IMR-90 (cell line): ENCODE data around the gene PRLR. TPM values are rescaled to one million over a fixed set of nuclear protein-coding genes. Genes with fewer than 3 reads are reported as not detected.

Source experiments
- ATAC-seq: fragments of 200-7000 bp; cut with Tn5 transposase; 2 replicates; pipeline ENCODE4 v1.9.1; 2020; ENCODE audit warnings: low read depth, mild to moderate bottlenecking, moderate library complexity
- BruUV-seq: library from RNA; stranded (reverse); fragments of 400-500 nt; replicated peaks from 2 replicates; lab custom pipeline; 2021; lab: Mats Ljungman, UMichigan
- CTCF ChIA-PET: fragments of 300-600 bp; formaldehyde crosslinking; extraction: SDS; loops from one replicate; lab custom pipeline; 2021; ENCODE audit warnings: antibody characterized with exemption; lab: Yijun Ruan, JAX
- POLR2A ChIA-PET: fragments of 300-600 bp; sonication (Branson Sonifier 250); formaldehyde crosslinking; loops from one replicate; lab custom pipeline; 2022; ENCODE audit warnings: antibody characterized with exemption; ENCODE audit not compliant: unreplicated experiment; lab: Charles Lee
- DNase-seq: peaks from one replicate; pipeline ENCODE4 v3.0.0; 2013
- H2AFZ ChIP-seq: replicated peaks from 2 replicates; pipeline ENCODE3; 2013; ENCODE audit warnings: low read length, mild to moderate bottlenecking; ENCODE audit not compliant: poor library complexity
- H2AK5ac ChIP-seq: 2 replicates; pipeline ENCODE4 v1.6.1; 2013; ENCODE audit warnings: low read depth, low read length, inconsistent platforms
- H2AK9ac ChIP-seq: replicated peaks from 2 replicates; pipeline ENCODE3; 2013; ENCODE audit warnings: mild to moderate bottlenecking, low read depth, low read length, moderate library complexity; ENCODE audit not compliant: poor library complexity
- H2BK120ac ChIP-seq: 2 replicates; pipeline ENCODE4 v1.6.1; 2013; ENCODE audit warnings: low read depth, low read length, inconsistent platforms
- H2BK15ac ChIP-seq: 3 replicates; pipeline ENCODE4 v1.6.1; 2013; ENCODE audit warnings: low read depth, low read length, inconsistent platforms
- H2BK20ac ChIP-seq: 2 replicates; pipeline ENCODE4 v1.6.1; 2013; ENCODE audit warnings: low read depth, mild to moderate bottlenecking, inconsistent platforms, low read length, moderate library complexity
- H2BK5ac ChIP-seq: 2 replicates; pipeline ENCODE4 v1.6.1; 2013; ENCODE audit warnings: mild to moderate bottlenecking, low read depth, low read length, inconsistent platforms; ENCODE audit not compliant: poor library complexity, severe bottlenecking
- H3K14ac ChIP-seq: replicated peaks from 2 replicates; pipeline ENCODE4 v1.6.1; 2013; ENCODE audit warnings: low read depth, low read length, inconsistent platforms
- H3K18ac ChIP-seq: 2 replicates; pipeline ENCODE4 v1.6.1; 2013; ENCODE audit warnings: low read depth, low read length, control low read depth
- H3K23ac ChIP-seq: 2 replicates; pipeline ENCODE4 v1.6.1; 2013; ENCODE audit warnings: low read depth, low read length, inconsistent platforms
- H3K27ac ChIP-seq: 2 replicates; pipeline ENCODE4 v1.5.1; 2013; ENCODE audit warnings: mild to moderate bottlenecking, control low read depth, low read length; ENCODE audit not compliant: insufficient read depth
- H3K27me3 ChIP-seq: 2 replicates; pipeline ENCODE4 v1.6.1; 2013; ENCODE audit warnings: low read length; ENCODE audit not compliant: control insufficient read depth, insufficient read depth
- H3K36me3 ChIP-seq: 2 replicates; pipeline ENCODE4 v1.6.1; 2013; ENCODE audit warnings: low read length, mixed read lengths; ENCODE audit not compliant: control insufficient read depth, insufficient read depth
- H3K4ac ChIP-seq: 2 replicates; pipeline ENCODE4 v1.6.1; 2013; ENCODE audit warnings: low read depth, low read length, inconsistent platforms
- H3K4me1 ChIP-seq: 2 replicates; pipeline ENCODE4 v1.6.1; 2013; ENCODE audit warnings: low read length, mixed read lengths; ENCODE audit not compliant: control insufficient read depth, insufficient read depth
- H3K4me2 ChIP-seq: 2 replicates; pipeline ENCODE4 v1.6.1; 2013; ENCODE audit warnings: low read depth, mild to moderate bottlenecking, control low read depth, low read length, moderate library complexity
- H3K4me3 ChIP-seq: 2 replicates; pipeline ENCODE4 v1.5.1; 2013; ENCODE audit warnings: low read depth, mild to moderate bottlenecking, control low read depth, low read length, moderate library complexity; ENCODE audit not compliant: insufficient read depth
- H3K56ac ChIP-seq: 2 replicates; pipeline ENCODE4 v1.6.1; 2013; ENCODE audit warnings: low read length, inconsistent platforms; ENCODE audit not compliant: insufficient read depth; ENCODE audit errors: extremely low read depth
- H3K79me1 ChIP-seq, 2 experiments: 2 replicates each; pipeline ENCODE4 v1.6.1; 2013; ENCODE audit warnings: low read length in 2 of 2, inconsistent platforms in 1 of 2, low read depth in 1 of 2
- H3K9ac ChIP-seq: 2 replicates; pipeline ENCODE4 v1.6.1; 2013; ENCODE audit warnings: low read depth, low read length, control low read depth
- H3K9me1 ChIP-seq: 2 replicates; pipeline ENCODE4 v1.6.1; 2013; ENCODE audit warnings: low read length, inconsistent platforms; ENCODE audit not compliant: insufficient read depth
- H3K9me3 ChIP-seq: 2 replicates; pipeline ENCODE4 v1.6.1; 2013; ENCODE audit warnings: low read length; ENCODE audit not compliant: control insufficient read depth, insufficient read depth
- H4K20me1 ChIP-seq: 2 replicates; pipeline ENCODE4 v1.6.1; 2013; ENCODE audit warnings: low read length, inconsistent platforms; ENCODE audit not compliant: insufficient read depth
- H4K5ac ChIP-seq: 2 replicates; pipeline ENCODE4 v1.6.1; 2013; ENCODE audit warnings: mild to moderate bottlenecking, low read depth, low read length, control low read depth
- H4K8ac ChIP-seq, 2 experiments: 2 replicates each; pipeline ENCODE4 v1.6.1; 2013; ENCODE audit warnings: low read depth in 2 of 2, low read length in 2 of 2, control low read depth in 1 of 2, inconsistent platforms in 1 of 2
- H4K91ac ChIP-seq: 2 replicates; pipeline ENCODE4 v1.6.1; 2013; ENCODE audit warnings: low read depth, low read length, inconsistent platforms; ENCODE audit not compliant: insufficient read depth
- BHLHE40 ChIP-seq: fragments of 150-350 bp; IDR thresholded peaks from 2 replicates; pipeline ENCODE4 v1.6.1; 2016; ENCODE audit warnings: mild to moderate bottlenecking, low read depth, low read length
- CEBPB ChIP-seq: IDR thresholded peaks from 2 replicates; pipeline ENCODE4 v1.6.1; 2012; ENCODE audit warnings: low read depth, low read length, improper control_type of control experiment
- CHD1 ChIP-seq: IDR thresholded peaks from 2 replicates; pipeline ENCODE4 v1.6.1; 2012; ENCODE audit warnings: low read depth, low read length, improper control_type of control experiment
- MAFK ChIP-seq: IDR thresholded peaks from 2 replicates; pipeline ENCODE4 v1.6.1; 2012; ENCODE audit warnings: low read depth, low read length, improper control_type of control experiment
- MAZ ChIP-seq: IDR thresholded peaks from 2 replicates; pipeline ENCODE4 v1.6.1; 2012; ENCODE audit warnings: low read depth, mild to moderate bottlenecking, low read length, improper control_type of control experiment, moderate library complexity, borderline replicate concordance
- NFE2L2 ChIP-seq: fragments of 150-350 bp; IDR thresholded peaks from 2 replicates; pipeline ENCODE4 v1.6.1; 2016; ENCODE audit warnings: low read depth, mild to moderate bottlenecking, low read length
- POLR2A ChIP-seq: IDR thresholded peaks from 2 replicates; pipeline ENCODE4 v1.6.1; 2012; ENCODE audit warnings: mild to moderate bottlenecking, low read depth, low read length
- RCOR1 ChIP-seq: IDR thresholded peaks from 2 replicates; pipeline ENCODE4 v1.6.1; 2012; ENCODE audit warnings: mild to moderate bottlenecking, low read length, improper control_type of control experiment; ENCODE audit not compliant: insufficient replicate concordance
- RFX5 ChIP-seq: IDR thresholded peaks from 2 replicates; pipeline ENCODE4 v1.8.0; 2012; ENCODE audit warnings: low read depth, mild to moderate bottlenecking, low read length, moderate library complexity
- WGBS, 2 experiments: methylation state at CpG; one replicate each; pipeline versions ENCODE4 v1.1.5 to v1.1.7; 2013; ENCODE audit warnings: missing lambda C conversion rate in 2 of 2; ENCODE audit not compliant: insufficient read length in 1 of 2; ENCODE audit errors: extremely low coverage in 2 of 2; 5-methylcytosine and 5-hydroxymethylcytosine counted together
- dilution Hi-C: fragments of 300-500 bp; cut with HindIII; formaldehyde crosslinking; loops from one replicate; pipeline ENCODE4 v1.14.3; 2018; ENCODE audit warnings: low sequenced_read_pairs; ENCODE audit not compliant: unreplicated experiment
- in situ Hi-C: fragments of 300-500 bp; cut with MboI; formaldehyde crosslinking; loops from 3 replicates; pipeline ENCODE4 v1.14.3; 2019; ENCODE audit warnings: low sequenced_read_pairs, inconsistent platforms, mixed read lengths
- intact Hi-C: fragments of 100-400 bp; cut with micrococcal nuclease; formaldehyde crosslinking; loops from 2 replicates; pipeline ENCODE4 v1.10.0; 2022
- polyA plus RNA-seq, 3 experiments: library from polyadenylated mRNA; depleted of rRNA; stranded (reverse); fragments of >200 nt; gene quantifications; 2 replicates each; pipeline ENCODE4 v1.2.3, GENCODE V29; 2012; ENCODE audit warnings: low replicate concordance in 1 of 3
- total RNA-seq: library from RNA; depleted of rRNA; stranded (reverse); fragments of >200 nt; gene quantifications from 2 replicates; pipeline ENCODE4 v1.2.3, GENCODE V29; 2012

PRLR gene
- total and polyA plus RNA-seq, 2 of the 4 experiments (the other 2 are of a cell fraction) = 0.24 to 0.54 TPM

- peaks cover 3% of the 10 kb centered on the region for H3K27me3 ChIP-seq
- no peak overlapping the region for H2BK120ac ChIP-seq
- H3K27ac ChIP-seq = no peak overlapping the region
- dilution Hi-C loops (no loop called here), intact Hi-C loops (no loop called here), in situ Hi-C loops (no loop called here)
- H3K14ac ChIP-seq = no peak overlapping the region
- 43% methylated on average over 1 of the region's 2 CpGs; no CpG with 5 or more reads in 1 of the 2 experiments for WGBS, 2 experiments
- H2AK9ac ChIP-seq = no peak overlapping the region
- H3K36me3 ChIP-seq = no peaks in the 10 kb centered on the region
- H3K4me2 ChIP-seq = no peak overlapping the region
- no peaks in the 10 kb centered on the region for H3K9me1 ChIP-seq
- no peaks in the 10 kb centered on the region for H3K79me1 ChIP-seq
- no peaks in the 10 kb centered on the region for H3K4me1 ChIP-seq
- no peak overlapping the region for H2AFZ ChIP-seq
- no peak overlapping the region for H4K8ac ChIP-seq
- H3K56ac ChIP-seq = no peak overlapping the region
- no peak overlapping the region for H2AK5ac ChIP-seq
- CTCF ChIA-PET = interaction anchor here (0.6 kb wide), 1 partner anchor 765 kb away, joined by 3 read pairs; no protein-coding TSS in a partner anchor
- BruUV-seq = no TSS peak
- TF ChIP-seq RFX5 = no peak
- no peak for TF ChIP-seq CEBPB
- TF ChIP-seq MAZ = no peak
- TF ChIP-seq RCOR1 = no peak
- no peak for TF ChIP-seq POLR2A
- no peak for TF ChIP-seq NFE2L2
- TF ChIP-seq BHLHE40 = no peak
- no peak for TF ChIP-seq CHD1
- TF ChIP-seq MAFK = no peak
- no peak overlapping the region for H4K5ac ChIP-seq
- H3K9ac ChIP-seq = no peak overlapping the region
- H2BK15ac ChIP-seq = no peak overlapping the region
- no peak for DNase-seq
- no peak overlapping the region for H3K23ac ChIP-seq
- ATAC-seq = no peak
- H3K4me3 ChIP-seq = no peak overlapping the region
- no peaks in the 10 kb centered on the region for H3K9me3 ChIP-seq
- H4K91ac ChIP-seq = no peak overlapping the region
- POLR2A ChIA-PET = no interaction called here
- no peak overlapping the region for H3K18ac ChIP-seq
- H4K20me1 ChIP-seq = no peaks in the 10 kb centered on the region
- no peak overlapping the region for H2BK5ac ChIP-seq
- H2BK20ac ChIP-seq = no peak overlapping the region
- no peak overlapping the region for H3K4ac ChIP-seq
These were observed 76.8 kb downstream of the PRLR start for GRCh38 chr5:35153375-35153932.
